Heart left ventricle (tissue), 13 donors: ENCODE measurements around the gene ABCC12.

Experiments
- CTCF ChIP-seq, 12 donors: fragments of 200-600 bp; sonication (generic) in 4 of 12; IDR thresholded peaks; one replicate each; pipeline versions ENCODE4 v1.5.0 to v1.8.0; 2018 to 2022; ENCODE audit warnings: antibody characterized with exemption in 12 of 12, mild to moderate bottlenecking in 5 of 12
- POLR2A ChIP-seq, 2 donors: fragments of 450-650 bp; IDR thresholded peaks; one replicate each; pipeline ENCODE4 v1.6.1; 2017; ENCODE audit warnings: antibody characterized with exemption in 2 of 2, mild to moderate bottlenecking in 2 of 2, moderate library complexity in 2 of 2
- donor health status: ischemic (EF 13 %, LVEDD 7.1; RV severe dilation, severe dysfunction).
- donor health status: DM: no; HTN: yes; CAD: no.
- donor health status: DM: no; HTN: no; CAD: no.
- donor health status: ischemic (EF 25% LVEDD 6.9; RV normal size, moderate dysfunction).
- donor health status: ischemic (EF 25% LVEDD 5.7; RV mildly dilated, moderate dysfunction).
- donor health status: ischemic (EF 35%, LVEDD 5.7; RV mildly dilated, moderate dysfunction).
- donor health status: nonischemic (EF 11% LVEDD 7.7; RV severe dilation, severe dysfunction).
- donor health status: DM: yes; HTN: yes; CAD: no.
- donor health status: PGD.
- donor health status: ischemic (EF 29% LVEDD 5.4; RV normal size, mild dysfunction).
- donor health status: nonischemic (EF 23%, LVEDD 6.1; RV moderate dilation, normal function).

GRCh38 chr16:48113001-48113400 is 42.8 kb downstream of the ABCC12 start:
- no peak for TF ChIP-seq CTCF (IDR thresholded peaks at IDR 0.05)
- TF ChIP-seq POLR2A (IDR thresholded peaks at IDR 0.05), result no peak
